ENCODE results near the gene ZNF280D. TPM values are rescaled to one million over a fixed set of nuclear protein-coding genes. Genes with fewer than 3 reads are reported as not detected.

Gene ZNF280D
- total and polyA plus RNA-seq, 12 donors: 16.9 to 67.5 (median 46.1) TPM

DNA sequence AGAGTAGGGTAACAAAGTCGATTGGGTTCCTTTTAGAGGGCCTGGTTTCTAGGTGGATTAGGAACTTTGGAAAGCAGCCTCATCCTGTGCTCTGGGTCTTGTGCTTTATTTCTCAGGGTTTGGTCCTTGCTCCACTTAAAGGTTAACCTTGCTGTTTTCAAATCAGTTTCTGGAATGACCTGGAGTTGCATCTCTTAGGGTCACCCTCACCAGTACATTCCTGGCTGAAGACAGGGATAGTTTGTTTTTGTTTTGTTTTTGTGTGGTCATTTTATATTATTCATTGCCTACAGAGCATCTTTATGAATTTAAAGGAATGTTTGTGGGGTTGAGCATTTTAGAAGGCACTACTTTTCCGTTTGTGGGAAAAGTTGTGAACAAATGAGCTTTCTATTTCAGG is 45.5 kb upstream of the ZNF280D start:
- 53 to 85% (median 64%) methylated on average over 2 of the region's 2 CpGs for WGBS, 4 donors
- H3K27ac ChIP-seq: no peak overlapping the region
- no peaks in the 10 kb centered on the region for H3K27me3 ChIP-seq
- H3K4me1 ChIP-seq (replicated peaks in 1 of 2): no peaks in the 10 kb centered on the region
- H3K36me3 ChIP-seq (replicated peaks in 1 of 2): no peaks in the 10 kb centered on the region
- H3K4me3 ChIP-seq: no peak overlapping the region
- DNase-seq: no peak
- TF ChIP-seq, protein P1, sequence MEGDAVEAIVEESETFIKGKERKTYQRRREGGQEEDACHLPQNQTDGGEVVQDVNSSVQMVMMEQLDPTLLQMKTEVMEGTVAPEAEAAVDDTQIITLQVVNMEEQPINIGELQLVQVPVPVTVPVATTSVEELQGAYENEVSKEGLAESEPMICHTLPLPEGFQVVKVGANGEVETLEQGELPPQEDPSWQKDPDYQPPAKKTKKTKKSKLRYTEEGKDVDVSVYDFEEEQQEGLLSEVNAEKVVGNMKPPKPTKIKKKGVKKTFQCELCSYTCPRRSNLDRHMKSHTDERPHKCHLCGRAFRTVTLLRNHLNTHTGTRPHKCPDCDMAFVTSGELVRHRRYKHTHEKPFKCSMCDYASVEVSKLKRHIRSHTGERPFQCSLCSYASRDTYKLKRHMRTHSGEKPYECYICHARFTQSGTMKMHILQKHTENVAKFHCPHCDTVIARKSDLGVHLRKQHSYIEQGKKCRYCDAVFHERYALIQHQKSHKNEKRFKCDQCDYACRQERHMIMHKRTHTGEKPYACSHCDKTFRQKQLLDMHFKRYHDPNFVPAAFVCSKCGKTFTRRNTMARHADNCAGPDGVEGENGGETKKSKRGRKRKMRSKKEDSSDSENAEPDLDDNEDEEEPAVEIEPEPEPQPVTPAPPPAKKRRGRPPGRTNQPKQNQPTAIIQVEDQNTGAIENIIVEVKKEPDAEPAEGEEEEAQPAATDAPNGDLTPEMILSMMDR (IDR thresholded peaks at IDR 0.05): no peak
- TF ChIP-seq POLR2A (IDR thresholded peaks at IDR 0.05): no peak
- H3K9me3 ChIP-seq (replicated peaks in 1 of 3): no peaks in the 10 kb centered on the region
- intact Hi-C loops (cut with DNase I): no loop called here

DNA sequence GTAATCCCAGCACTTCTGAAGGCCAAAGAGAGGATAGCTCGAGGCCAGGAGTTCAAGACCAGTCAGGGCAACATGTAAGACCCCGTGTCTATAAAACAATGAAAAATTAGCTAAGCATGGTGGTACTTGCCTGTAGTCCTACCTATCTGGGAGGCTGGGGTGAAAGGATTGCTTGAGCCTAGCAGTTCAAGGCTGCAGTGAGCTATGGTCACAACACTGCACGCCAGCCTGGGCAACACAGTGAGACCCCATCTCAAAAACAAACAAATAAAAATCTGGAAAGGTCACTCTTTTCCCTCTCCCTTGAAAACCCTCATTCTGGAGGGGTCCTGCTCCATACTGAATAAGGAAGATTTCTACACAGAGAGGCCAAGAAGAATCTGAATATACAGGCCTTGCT is 43.5 kb upstream of the ZNF280D start:
- Histone ChIP-seq H3K4me1 (replicated peaks in 1 of 2) (no peaks in the 10 kb centered on the region), H3K27ac (no peak overlapping the region), H3K4me3 (no peak overlapping the region), H3K9me3 (replicated peaks in 1 of 3) (no peaks in the 10 kb centered on the region), H3K27me3 (no peaks in the 10 kb centered on the region), H3K36me3 (replicated peaks in 1 of 2) (no peaks in the 10 kb centered on the region)
- intact Hi-C loops (cut with DNase I): no loop called here
- WGBS, 4 donors: 83 to 98% (median 92%) methylated on average over 3 of the region's 3 CpGs
- no peak for DNase-seq
- no peak for TF ChIP-seq POLR2A (IDR thresholded peaks at IDR 0.05)
- TF ChIP-seq, protein P1 (IDR thresholded peaks at IDR 0.05): no peak

DNA sequence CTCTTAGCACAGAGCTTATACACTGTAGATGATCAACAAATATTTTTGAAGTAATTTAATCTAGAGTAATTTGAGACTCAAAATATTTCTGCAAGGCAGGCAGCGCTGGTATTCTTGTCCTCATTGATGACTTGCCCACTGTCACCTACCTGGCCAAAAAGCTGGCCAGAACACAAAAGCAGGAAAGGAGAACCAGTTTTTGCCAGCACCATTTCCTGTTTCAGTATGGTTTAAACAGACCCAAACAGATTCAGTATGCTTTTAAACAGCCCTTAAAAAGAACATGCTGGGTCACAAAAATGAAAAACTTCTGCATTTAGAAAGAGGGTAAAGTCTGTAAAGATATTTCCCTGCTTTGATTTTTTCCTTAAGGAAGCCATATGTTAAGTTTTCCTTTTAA is 42.3 kb upstream of the ZNF280D start:
- intact Hi-C loops (cut with DNase I): no loop called here
- DNase-seq: no peak
- Histone ChIP-seq H3K4me1 (replicated peaks in 1 of 2) (no peaks in the 10 kb centered on the region), H3K4me3 (no peak overlapping the region), H3K27me3 (no peaks in the 10 kb centered on the region), H3K27ac (no peak overlapping the region), H3K36me3 (replicated peaks in 1 of 2) (no peaks in the 10 kb centered on the region), H3K9me3 (replicated peaks in 1 of 3) (no peaks in the 10 kb centered on the region)
- WGBS, 4 donors: 53 to 59% (median 53%) methylated on average over 1 of the region's 1 CpG
- TF ChIP-seq, protein P1 (IDR thresholded peaks at IDR 0.05): no peak
- TF ChIP-seq POLR2A (IDR thresholded peaks at IDR 0.05): no peak

DNA sequence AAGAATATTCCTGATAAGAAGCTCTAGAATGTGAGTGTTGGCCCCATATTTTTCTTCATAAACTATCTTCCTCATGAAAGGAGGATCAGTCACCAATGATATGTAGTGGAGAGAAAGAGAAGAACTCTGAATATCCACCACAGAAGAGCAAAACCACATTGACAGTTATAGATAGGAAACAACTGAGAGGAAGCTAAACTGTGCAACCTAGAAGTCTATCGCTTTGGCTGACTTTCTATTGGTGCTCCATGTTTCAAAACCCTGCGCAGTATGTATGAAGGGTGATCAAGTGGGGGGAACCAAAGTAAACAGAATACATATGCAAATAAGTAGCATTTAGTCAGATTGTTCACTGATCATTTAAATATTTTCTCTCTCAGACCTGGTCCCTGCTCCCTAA is 41.0 kb upstream of the ZNF280D start:
- Histone ChIP-seq H3K4me3 (no peak overlapping the region), H3K9me3 (replicated peaks in 1 of 3) (no peaks in the 10 kb centered on the region), H3K4me1 (replicated peaks in 1 of 2) (no peaks in the 10 kb centered on the region), H3K27ac (no peak overlapping the region), H3K36me3 (replicated peaks in 1 of 2) (no peaks in the 10 kb centered on the region), H3K27me3 (no peaks in the 10 kb centered on the region)
- DNase-seq: no peak
- intact Hi-C loops (cut with DNase I): no loop called here
- TF ChIP-seq POLR2A (IDR thresholded peaks at IDR 0.05): no peak
- TF ChIP-seq, protein P1 (IDR thresholded peaks at IDR 0.05): no peak
- WGBS, 4 donors: 72 to 87% (median 78%) methylated on average over 2 of the region's 2 CpGs

Data from adrenal gland (tissue), 12 donors.